Loucy (cell line): Measurements from ENCODE around the gene STIP1.

Experiments used
- CTCF ChIP-seq: fragments of 200-600 bp; sonication (generic); conservative IDR thresholded peaks from 2 replicates; pipeline ENCODE4 v1.5.1; 2014; ENCODE audit warnings: mild to moderate bottlenecking, antibody characterized with exemption, low read length
- EZH2phosphoT487 ChIP-seq: fragments of 200-600 bp; IDR thresholded peaks from 2 replicates; pipeline ENCODE4 v1.6.1; 2018; ENCODE audit warnings: antibody characterized with exemption, mild to moderate bottlenecking, moderate library complexity, borderline replicate concordance

GRCh38 chr11:64251016-64251752, 65.2 kb downstream of the STIP1 start, which contains the start of gene PLCB3:
- peak; percentile 64 for TF ChIP-seq CTCF
- no peak for TF ChIP-seq EZH2phosphoT487
